Central memory CD4-positive, alpha-beta T cell (primary cell): Measurements from ENCODE around the gene INSM2.

Source experiments
- DNase-seq: peaks from one replicate; pipeline ENCODE4 v3.0.0; 2022

The INSM2 gene

GRCh38 chr14:35549551-35549950 lies 15.6 kb downstream of the INSM2 start:
- DNase-seq: no peak

DNA sequence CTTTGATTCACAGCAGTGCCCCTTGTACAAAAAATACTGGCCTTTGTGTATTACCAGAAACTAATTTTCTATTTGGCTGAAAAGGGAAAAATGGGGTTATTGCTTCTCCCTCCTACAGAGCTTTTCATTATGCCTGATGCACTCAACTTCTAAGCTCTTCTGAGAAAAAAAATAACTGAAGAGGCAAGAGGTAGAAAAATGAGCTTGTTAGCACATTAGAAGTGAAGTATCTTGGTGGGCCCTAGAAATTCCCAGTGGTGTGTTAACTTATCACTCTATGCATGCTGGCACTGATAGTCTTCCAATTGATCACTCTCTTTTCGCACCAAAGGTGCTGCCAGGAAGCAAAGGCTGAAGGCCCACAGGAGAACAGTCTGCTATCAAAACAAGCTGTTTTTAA lies 17.1 kb downstream of the INSM2 start:
- no peak for DNase-seq

DNA sequence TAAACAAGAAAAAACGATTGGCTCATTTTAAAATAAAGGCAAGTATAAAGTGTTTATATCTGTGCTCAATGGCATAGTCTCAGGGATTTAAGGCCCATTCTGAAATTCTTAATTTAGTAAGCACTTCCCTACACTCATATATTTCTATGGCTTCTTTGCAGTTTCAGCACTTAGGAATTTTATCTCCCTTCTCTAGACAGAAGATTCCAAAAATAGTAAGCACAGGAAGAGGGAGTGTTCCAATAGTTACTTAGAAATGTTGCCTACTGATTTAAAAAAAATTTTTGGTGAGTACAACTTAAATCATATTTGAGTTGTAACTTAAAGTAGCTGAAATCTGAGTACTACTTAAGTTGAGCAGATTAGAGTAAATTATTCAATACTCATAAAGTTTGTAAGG lies 19.8 kb downstream of the INSM2 start:
- no peak for DNase-seq

GRCh38 chr14:35556548-35556947 lies 22.6 kb downstream of the INSM2 start:
- DNase-seq: no peak

- DNase-seq: no peak
Observed at GRCh38 chr14:35557221-35557747, 23.3 kb downstream of the INSM2 start.

DNA sequence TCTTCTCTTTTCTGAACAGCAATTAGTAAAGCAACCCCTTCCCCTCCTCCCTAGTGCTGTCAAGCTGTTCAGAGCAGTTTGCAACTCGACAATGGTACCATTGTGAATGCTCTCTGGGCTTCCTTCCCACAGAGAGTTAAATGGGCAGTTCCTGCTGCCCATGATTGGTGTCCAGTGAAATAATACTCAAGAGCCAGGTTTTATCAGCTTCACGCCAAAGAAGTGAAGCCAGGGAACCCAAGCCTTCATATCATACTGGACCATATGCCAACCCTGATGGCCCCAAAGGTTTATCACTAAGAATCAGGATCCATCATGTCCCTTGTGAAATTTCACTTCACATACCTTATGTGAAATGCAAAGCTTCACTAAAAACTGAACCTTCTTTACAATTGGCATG lies 24.7 kb downstream of the INSM2 start:
- no peak for DNase-seq

- no peak for DNase-seq
Observed at GRCh38 chr14:35565871-35566464, 32.0 kb downstream of the INSM2 start.

DNA sequence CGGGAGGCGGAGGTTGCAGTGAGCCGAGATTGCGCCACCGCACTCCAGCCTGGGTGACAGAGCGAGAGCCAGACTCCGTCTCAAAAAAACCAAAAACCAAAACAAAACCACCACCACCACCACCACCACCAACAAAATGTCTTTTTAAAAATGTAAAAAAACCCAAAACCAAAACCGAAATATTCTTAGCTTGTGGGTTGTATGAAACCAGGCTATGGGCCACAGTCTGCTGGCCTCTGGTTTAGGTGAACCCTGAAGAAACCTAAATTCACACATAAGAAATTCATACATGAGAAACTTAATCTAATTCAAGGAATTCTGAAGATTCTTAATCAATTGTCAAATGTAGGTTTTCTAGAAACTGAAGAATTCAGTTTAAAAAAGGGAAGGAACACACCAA lies 37.6 kb downstream of the INSM2 start:
- no peak for DNase-seq

GRCh38 chr14:35573911-35574310 lies 39.9 kb downstream of the INSM2 start:
- no peak for DNase-seq

GRCh38 chr14:35576260-35576659 lies 42.3 kb downstream of the INSM2 start:
- no peak for DNase-seq

DNA sequence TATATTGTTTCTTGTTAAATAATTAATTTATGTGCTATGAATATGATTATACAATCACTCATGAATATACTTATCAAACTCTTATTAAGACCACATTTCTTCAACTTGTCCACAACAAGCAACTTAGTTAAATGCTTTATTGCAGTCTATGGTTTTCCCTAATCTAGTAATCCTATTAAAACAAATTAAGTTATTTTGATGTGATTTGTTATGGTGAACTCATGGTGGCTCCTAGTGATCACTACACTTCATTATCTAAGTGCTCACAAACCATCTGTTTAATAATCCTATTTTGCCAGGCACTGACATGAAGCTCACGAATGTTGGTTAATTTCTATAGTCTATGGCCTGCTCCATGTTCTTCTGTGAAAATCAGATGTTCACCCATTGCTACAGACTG lies 42.9 kb downstream of the INSM2 start:
- DNase-seq: no peak

DNA sequence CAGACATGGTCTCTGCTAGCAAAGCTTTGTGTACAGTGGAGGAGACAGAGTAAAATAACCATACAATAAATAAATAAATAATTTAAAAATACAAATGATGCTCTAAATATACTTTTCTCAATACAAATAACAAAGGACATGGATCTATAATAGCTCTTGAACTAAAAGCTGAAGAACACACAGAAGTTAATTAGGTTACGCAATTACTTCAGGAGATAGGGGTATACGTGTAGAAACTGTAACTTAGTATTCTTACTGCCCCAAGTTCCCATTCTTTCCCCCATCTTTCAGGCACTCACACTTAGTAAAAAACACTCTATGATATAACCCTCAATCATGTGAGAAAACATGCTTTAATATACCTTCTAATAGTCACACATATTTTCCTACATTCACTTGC lies 44.2 kb downstream of the INSM2 start:
- no peak for DNase-seq

- DNase-seq: no peak
Observed at GRCh38 chr14:35578639-35579038, 44.7 kb downstream of the INSM2 start.
